Activated CD8-positive, alpha-beta memory T cell treated with anti-CD3 and anti-CD28 coated beads, Interleukin-2, amount 50 U/mL, for 4 hours (primary cell): ENCODE results near the gene NPS.

ENCODE experiments used
- DNase-seq: peaks from one replicate; pipeline ENCODE4 v3.0.0-alpha.2; 2020

NPS gene

GRCh38 chr10:127549009-127549408, at the start of gene NPS:
Gene NPS, plus strand, starts transcription at chr10:127549309. Its CDS starts 60 bp downstream, at chr10:127549369.
- DNase-seq, result no peak

GRCh38 chr10:127500127-127500526, 49.0 kb upstream of the NPS start:
- DNase-seq, result no peak

GRCh38 chr10:127506094-127506493, 43.0 kb upstream of the NPS start:
- no peak for DNase-seq

- no peak for DNase-seq
Measured at GRCh38 chr10:127522298-127522697, 26.8 kb upstream of the NPS start.

GRCh38 chr10:127523476-127523875, 25.6 kb upstream of the NPS start:
- DNase-seq, result no peak

- no peak for DNase-seq
Measured at GRCh38 chr10:127524229-127524628, 24.9 kb upstream of the NPS start.

GRCh38 chr10:127524908-127525665, 24.0 kb upstream of the NPS start:
- no peak for DNase-seq

GRCh38 chr10:127525686-127526085, 23.4 kb upstream of the NPS start:
- DNase-seq, result no peak

GRCh38 chr10:127526161-127526560, 22.9 kb upstream of the NPS start:
- DNase-seq, result no peak

GRCh38 chr10:127527320-127527719, 21.8 kb upstream of the NPS start:
- no peak for DNase-seq

GRCh38 chr10:127527891-127528290, 21.2 kb upstream of the NPS start:
- no peak for DNase-seq

- no peak for DNase-seq
Measured at GRCh38 chr10:127532193-127532592, 16.9 kb upstream of the NPS start.

GRCh38 chr10:127532659-127533058, 16.4 kb upstream of the NPS start:
- DNase-seq, result no peak

GRCh38 chr10:127534074-127534473, 15.0 kb upstream of the NPS start:
- DNase-seq, result no peak

- no peak for DNase-seq
Measured at GRCh38 chr10:127534496-127534895, 14.6 kb upstream of the NPS start.

GRCh38 chr10:127535802-127536515, 13.2 kb upstream of the NPS start:
- DNase-seq, result no peak

- DNase-seq, result no peak
Measured at GRCh38 chr10:127536972-127537760, 11.9 kb upstream of the NPS start.

GRCh38 chr10:127537924-127538323, 11.2 kb upstream of the NPS start:
- no peak for DNase-seq

- no peak for DNase-seq
Measured at GRCh38 chr10:127548022-127548421, 1.1 kb upstream of the NPS start.

GRCh38 chr10:127550861-127551260, 1.8 kb downstream of the NPS start:
- no peak for DNase-seq

GRCh38 chr10:127552446-127552845, 3.3 kb downstream of the NPS start:
- no peak for DNase-seq

GRCh38 chr10:127553417-127553816, 4.3 kb downstream of the NPS start:
- no peak for DNase-seq

GRCh38 chr10:127556916-127557315, 7.8 kb downstream of the NPS start:
- no peak for DNase-seq

- DNase-seq, result no peak
Measured at GRCh38 chr10:127561647-127562046, 12.5 kb downstream of the NPS start.
